H1 (cell line): ENCODE results near the gene FUNDC2. TPM values are rescaled to one million over a fixed set of nuclear protein-coding genes. Genes with fewer than 3 reads are reported as not detected.
A peak's percentile ranks its signal among the peaks of the same experiment; 100 is the strongest.

Experiments
- CTCF ChIA-PET: fragments of 300-600 bp; sonication (Branson Sonifier 250); formaldehyde crosslinking; loops from one replicate; lab custom pipeline; 2021; ENCODE audit not compliant: partially characterized antibody; lab: Charles Lee
- POLR2A ChIA-PET: fragments of 300-600 bp; sonication (Branson Sonifier 250); formaldehyde crosslinking; loops from one replicate; lab custom pipeline; 2021; ENCODE audit warnings: inconsistent platforms; ENCODE audit not compliant: partially characterized antibody; lab: Charles Lee
- DNase-seq, 2 experiments: peaks; one replicate each; pipeline versions ENCODE4 v3.0.0 to v3.0.0-alpha.2; 2010 to 2022; ENCODE audit warnings: low spot score in 2 of 2, low read depth in 1 of 2, mixed read lengths in 1 of 2
- FAIRE-seq: peaks from 2 replicates; lab custom pipeline; 2011; peaks lifted over from hg19 to GRCh38; lab: Jason Lieb, UNC
- H2AFZ ChIP-seq: 2 replicates; pipeline ENCODE4 v1.8.1; 2012; ENCODE audit warnings: low read length, inconsistent platforms
- H2AK5ac ChIP-seq: 2 replicates; pipeline ENCODE4 v1.6.1; 2013; ENCODE audit warnings: low read depth, low read length
- H2BK120ac ChIP-seq: replicated peaks from 2 replicates; pipeline ENCODE3; 2013; ENCODE audit warnings: low read depth, low read length, inconsistent platforms
- H2BK12ac ChIP-seq: 2 replicates; pipeline ENCODE4 v1.6.1; 2013; ENCODE audit warnings: low read depth, low read length
- H2BK15ac ChIP-seq: 2 replicates; pipeline ENCODE4 v1.6.1; 2013; ENCODE audit warnings: low read length
- H2BK20ac ChIP-seq: 2 replicates; pipeline ENCODE4 v1.6.1; 2013; ENCODE audit warnings: low read length
- H2BK5ac ChIP-seq: 2 replicates; pipeline ENCODE4 v1.6.1; 2013; ENCODE audit warnings: low read depth, low read length
- H3K14ac ChIP-seq: 2 replicates; pipeline ENCODE4 v1.6.1; 2013; ENCODE audit warnings: inconsistent platforms; ENCODE audit not compliant: insufficient read length
- H3K18ac ChIP-seq: 2 replicates; pipeline ENCODE4 v1.6.1; 2013; ENCODE audit warnings: low read length; ENCODE audit errors: extremely low read depth
- H3K23ac ChIP-seq: 2 replicates; pipeline ENCODE4 v1.6.1; 2013; ENCODE audit warnings: inconsistent platforms; ENCODE audit not compliant: insufficient read length
- H3K23me2 ChIP-seq: 2 replicates; pipeline ENCODE4 v1.6.1; 2013; ENCODE audit warnings: low read depth, low read length
- H3K27ac ChIP-seq: 2 replicates; pipeline ENCODE4 v1.6.1; 2011; ENCODE audit warnings: low read depth, low read length, inconsistent platforms
- H3K27me3 ChIP-seq, 4 experiments: replicated peaks in 1 of 4; 1 replicate in 1 of 4; 2 replicates in 3 of 4; pipeline versions ENCODE4 v1.6.1 to v1.8.1; 2011 to 2013; ENCODE audit warnings: low read length in 3 of 4, mild to moderate bottlenecking in 3 of 4, inconsistent platforms in 2 of 4, mixed read lengths in 2 of 4, moderate library complexity in 1 of 4; ENCODE audit not compliant: control insufficient read depth in 3 of 4, insufficient read depth in 3 of 4; ENCODE audit errors: extremely low read depth in 1 of 4
- H3K36me3 ChIP-seq, 4 experiments: 2 replicates each; pipeline versions ENCODE4 v1.6.1 to v1.8.1; 2011 to 2013; ENCODE audit warnings: mild to moderate bottlenecking in 4 of 4, low read length in 3 of 4, moderate library complexity in 2 of 4, control low read depth in 1 of 4, inconsistent platforms in 1 of 4; ENCODE audit not compliant: insufficient read depth in 4 of 4, control insufficient read depth in 2 of 4
- H3K4ac ChIP-seq: replicated peaks from 2 replicates; pipeline ENCODE3; 2013; ENCODE audit warnings: low read length, low read depth, mixed read lengths, inconsistent platforms; ENCODE audit not compliant: insufficient read length
- H3K4me1 ChIP-seq, 4 experiments: replicated peaks in 1 of 4; 1 replicate in 1 of 4; 2 replicates in 3 of 4; pipeline versions ENCODE4 v1.6.1 to v1.8.1; 2011 to 2013; ENCODE audit warnings: low read length in 3 of 4, inconsistent platforms in 2 of 4, mixed read lengths in 1 of 4; ENCODE audit not compliant: insufficient read depth in 4 of 4, control insufficient read depth in 3 of 4
- H3K4me2 ChIP-seq, 2 experiments: 2 replicates each; pipeline versions ENCODE4 v1.6.1 to v1.8.1; 2011 to 2013; ENCODE audit warnings: low read depth in 2 of 2, low read length in 2 of 2, control low read depth in 1 of 2, inconsistent platforms in 1 of 2, mild to moderate bottlenecking in 1 of 2; ENCODE audit not compliant: insufficient read depth in 1 of 2
- H3K4me3 ChIP-seq, 4 experiments: fragments of 200-600, 300-600 bp in 1 of 4; sonication (generic), shearing (Covaris generic), sonication (Bioruptor Twin) in 1 of 4; 2 replicates each; pipeline versions ENCODE4 v1.5.1 to v1.8.1; 2011 to 2016; ENCODE audit warnings: low read length in 4 of 4, low read depth in 3 of 4, control low read depth in 2 of 4, inconsistent platforms in 2 of 4, mild to moderate bottlenecking in 2 of 4, mixed read lengths in 1 of 4, moderate library complexity in 1 of 4; ENCODE audit not compliant: insufficient read depth in 2 of 4; ENCODE audit errors: extremely low read depth in 1 of 4
- H3K56ac ChIP-seq: replicated peaks from 2 replicates; pipeline ENCODE3; 2013; ENCODE audit warnings: low read depth, mild to moderate bottlenecking, mixed read lengths, low read length, inconsistent platforms; ENCODE audit not compliant: insufficient read length
- H3K79me1 ChIP-seq: 2 replicates; pipeline ENCODE4 v1.6.1; 2013; ENCODE audit warnings: low read depth, low read length, control low read depth
- H3K79me2 ChIP-seq, 2 experiments: 2 replicates each; pipeline versions ENCODE4 v1.6.1 to v1.8.1; 2012 to 2013; ENCODE audit warnings: low read length in 2 of 2, mild to moderate bottlenecking in 2 of 2, inconsistent platforms in 1 of 2; ENCODE audit not compliant: insufficient read depth in 2 of 2, control insufficient read depth in 1 of 2
- H3K9ac ChIP-seq, 4 experiments: replicated peaks in 1 of 4; 1 replicate in 1 of 4; 2 replicates in 3 of 4; pipeline versions ENCODE4 v1.6.1 to v1.8.1; 2011 to 2013; ENCODE audit warnings: low read depth in 3 of 4, low read length in 3 of 4, control low read depth in 2 of 4, mild to moderate bottlenecking in 2 of 4, moderate library complexity in 2 of 4, inconsistent platforms in 1 of 4; ENCODE audit errors: extremely low read depth in 1 of 4
- H3K9me3 ChIP-seq, 2 experiments: 2 replicates each; pipeline versions ENCODE4 v1.6.1 to v1.8.1; 2012 to 2013; ENCODE audit warnings: mild to moderate bottlenecking in 2 of 2, moderate library complexity in 2 of 2, control low read depth in 1 of 2, inconsistent platforms in 1 of 2, low read depth in 1 of 2, low read length in 1 of 2, mixed read lengths in 1 of 2; ENCODE audit not compliant: insufficient read depth in 2 of 2
- H4K20me1 ChIP-seq, 2 experiments: replicated peaks in 1 of 2; 2 replicates each; pipeline versions ENCODE3 to v1.8.1; 2011 to 2013; ENCODE audit warnings: inconsistent platforms in 2 of 2, low read length in 2 of 2, mild to moderate bottlenecking in 1 of 2; ENCODE audit not compliant: insufficient read depth in 2 of 2, control insufficient read depth in 1 of 2
- H4K5ac ChIP-seq: 2 replicates; pipeline ENCODE4 v1.6.1; 2013; ENCODE audit warnings: low read length, low read depth, mixed read lengths, inconsistent platforms; ENCODE audit not compliant: insufficient read length
- H4K8ac ChIP-seq: 2 replicates; pipeline ENCODE4 v1.8.0; 2013; ENCODE audit warnings: mild to moderate bottlenecking, moderate library complexity, low read length, inconsistent platforms; ENCODE audit not compliant: insufficient read depth; ENCODE audit errors: extremely low read depth
- H4K91ac ChIP-seq: replicated peaks from 2 replicates; pipeline ENCODE3; 2013; ENCODE audit warnings: low read length, mixed read lengths, inconsistent platforms; ENCODE audit not compliant: insufficient read length
- CBX5 ChIP-seq: fragments of 300-800, 300-1000 bp; sonication (generic); IDR thresholded peaks from 2 replicates; pipeline ENCODE4 v1.7.1; 2016; ENCODE audit warnings: antibody characterized with exemption, low read length, low read depth
- JUND ChIP-seq: IDR thresholded peaks from 2 replicates; pipeline ENCODE4 v1.6.1; 2011; ENCODE audit warnings: mild to moderate bottlenecking, improper control_type of control experiment, low read length
- MAFK ChIP-seq: IDR thresholded peaks from 2 replicates; pipeline ENCODE4 v1.6.1; 2012; ENCODE audit warnings: low read depth, mild to moderate bottlenecking, improper control_type of control experiment, low read length
- NRF1 ChIP-seq: IDR thresholded peaks from 2 replicates; pipeline ENCODE4 v1.6.1; 2011; ENCODE audit warnings: mild to moderate bottlenecking, low read depth, low read length, improper control_type of control experiment
- PHF8 ChIP-seq: fragments of 200-600 bp; sonication (generic); conservative IDR thresholded peaks from 2 replicates; pipeline ENCODE4 v1.7.1; 2012; ENCODE audit warnings: low read depth, mild to moderate bottlenecking, inconsistent platforms, low read length, moderate library complexity
- WGBS, 2 experiments: shearing (Covaris generic) in 1 of 2; methylation state at CpG; one replicate each; pipeline versions ENCODE4 v1.1.6 to v1.1.7; 2013 to 2015; ENCODE audit warnings: low lambda C conversion rate in 2 of 2, mixed read lengths in 2 of 2, inconsistent platforms in 1 of 2, low coverage in 1 of 2, missing lambda C conversion rate in 1 of 2; ENCODE audit not compliant: insufficient replicate concordance in 2 of 2, insufficient coverage in 1 of 2, insufficient read length in 1 of 2; ENCODE audit errors: extremely low coverage in 1 of 2, missing lambda C conversion rate in 1 of 2; 5-methylcytosine and 5-hydroxymethylcytosine counted together
- polyA plus RNA-seq, 7 experiments: library from polyadenylated mRNA; depleted of rRNA in 3 of 7; stranded (reverse) in 5 of 7; unstranded in 2 of 7; fragments of >200 nt in 5 of 7; fragments of 200-250 nt in 2 of 7; gene quantifications; 1 replicate in 5 of 7; 2 replicates in 1 of 7; 4 replicates in 1 of 7; pipeline versions ENCODE4 v1.2.1 to v1.2.3, GENCODE V29; 2011 to 2013; ENCODE audit warnings: missing spikeins in 2 of 7, mixed read lengths in 2 of 7
- total RNA-seq: library from RNA; stranded (reverse); fragmentation: NEBNext Ultra II Directional; extraction: Animal tissue kit (Norgen Biotek cat#: 25700); gene quantifications from 2 replicates; pipeline ENCODE4 v1.2.1, GENCODE V29; 2021
- TF ChIP-seq, protein P1 (sequence below): IDR thresholded peaks from 2 replicates; pipeline ENCODE4 v1.6.1; 2011; ENCODE audit warnings: low read length, improper control_type of control experiment

The FUNDC2 gene
- total and polyA plus RNA-seq, 2 of the 8 experiments (the other 6 are each of a cell fraction or from before 2014, with no cell fraction given), result 67.7 to 93.7 TPM

DNA sequence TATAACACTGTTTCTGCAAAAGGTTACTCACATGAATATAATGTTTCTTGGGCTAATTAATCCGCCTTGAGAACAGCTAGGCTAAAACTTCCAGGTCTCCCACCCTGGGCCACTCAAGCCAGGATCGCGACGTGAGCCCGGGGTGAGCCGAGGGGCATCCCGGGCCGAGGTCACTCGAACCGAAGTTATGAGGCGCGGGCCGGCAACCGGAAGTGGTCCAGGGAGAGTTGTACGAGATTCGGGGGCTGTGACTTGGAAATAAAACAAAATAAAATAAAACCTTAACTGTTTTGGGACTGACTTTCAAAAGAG lies 44.0 kb downstream of the FUNDC2 start:
- no peak overlapping the region for H4K8ac ChIP-seq
- H3K79me1 ChIP-seq, result no peaks in the 10 kb centered on the region
- H3K4me2 ChIP-seq, result peak overlapping the region; percentile 84 to 91
- POLR2A ChIA-PET, result no interaction called here
- H3K27me3 ChIP-seq, result no peaks in the 10 kb centered on the region
- H3K79me2 ChIP-seq, result peaks cover 0 to 20% of the 10 kb centered on the region in 2 experiments; a peak in 2 of 4 replicates
- no peaks in the 10 kb centered on the region for H3K9me3 ChIP-seq
- H3K14ac ChIP-seq, result no peak overlapping the region
- no peak overlapping the region for H2BK5ac ChIP-seq
- H3K4me1 ChIP-seq, result no peaks in the 10 kb centered on the region
- TF ChIP-seq, protein P1, sequence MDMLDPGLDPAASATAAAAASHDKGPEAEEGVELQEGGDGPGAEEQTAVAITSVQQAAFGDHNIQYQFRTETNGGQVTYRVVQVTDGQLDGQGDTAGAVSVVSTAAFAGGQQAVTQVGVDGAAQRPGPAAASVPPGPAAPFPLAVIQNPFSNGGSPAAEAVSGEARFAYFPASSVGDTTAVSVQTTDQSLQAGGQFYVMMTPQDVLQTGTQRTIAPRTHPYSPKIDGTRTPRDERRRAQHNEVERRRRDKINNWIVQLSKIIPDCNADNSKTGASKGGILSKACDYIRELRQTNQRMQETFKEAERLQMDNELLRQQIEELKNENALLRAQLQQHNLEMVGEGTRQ, result no peak
- 0 out of 2 replicates have a peak, but pooled peaks have one; percentile 43 for TF ChIP-seq PHF8
- no peak for TF ChIP-seq NRF1
- TF ChIP-seq MAFK, result no peak
- no peak for TF ChIP-seq JUND
- no peak for TF ChIP-seq CBX5
- H3K36me3 ChIP-seq, result peaks cover 0 to 10% (median 1%) of the 10 kb centered on the region in 4 experiments; a peak in 5 of 8 replicates
- no peak overlapping the region for H2BK20ac ChIP-seq
- H3K9ac ChIP-seq, result peak overlapping the region in 3 of 4 experiments; percentile 48 to 70 (median 64); a peak in 5 of 7 replicates
- no peak overlapping the region; the same call in 1 of the 2 replicates for H3K27ac ChIP-seq
- H3K56ac ChIP-seq, result no peak overlapping the region
- H2BK12ac ChIP-seq, result no peak overlapping the region
- H2AFZ ChIP-seq, result 0 out of 2 replicates have a peak overlapping the region, but pooled peaks have one; percentile 32
- H4K5ac ChIP-seq, result no peak overlapping the region
- no peak overlapping the region for H3K4ac ChIP-seq
- CTCF ChIA-PET, result no interaction called here
- DNase-seq (no peak), FAIRE-seq (no peak)
- no peak overlapping the region for H4K91ac ChIP-seq
- no peak overlapping the region; the same call in 1 of the 2 replicates for H3K18ac ChIP-seq
- WGBS, 2 experiments, result 1% methylated on average over 12 of the region's 16 CpGs; no CpG with 5 or more reads in 1 of the 2 experiments
- peak overlapping the region; percentile 57 to 95 (median 63) for H3K4me3 ChIP-seq
- H4K20me1 ChIP-seq, result no peaks in the 10 kb centered on the region
- H2BK120ac ChIP-seq, result no peak overlapping the region
- no peak overlapping the region for H2BK15ac ChIP-seq
- H3K23ac ChIP-seq, result no peak overlapping the region
- H3K23me2 ChIP-seq, result 0 out of 2 replicates have a peak, but pooled peaks cover 2% of the 10 kb centered on the region
- H2AK5ac ChIP-seq, result no peak overlapping the region
